Fibroblast of the aortic adventitia (primary cell): Measurements from ENCODE around the gene E2F6. TPM values are rescaled to one million over a fixed set of nuclear protein-coding genes. Genes with fewer than 3 reads are reported as not detected.

ENCODE experiments used
- DNase-seq: peaks from one replicate; pipeline ENCODE4 v3.0.0-alpha.2; 2010; ENCODE audit warnings: low read depth
- H3K4me3 ChIP-seq: 2 replicates; pipeline ENCODE4 v1.5.1; 2011; ENCODE audit warnings: low read depth, mild to moderate bottlenecking, control low read depth, low read length, moderate library complexity
- CTCF ChIP-seq: IDR thresholded peaks from 2 replicates; pipeline ENCODE4 v1.5.1; 2011; ENCODE audit warnings: mild to moderate bottlenecking, low read length, control low read depth, inconsistent platforms; ENCODE audit not compliant: insufficient read depth
- total RNA-seq: library from RNA; depleted of rRNA; stranded (reverse); fragments of >200 nt; gene quantifications from 2 replicates; pipeline ENCODE4 v1.2.3, GENCODE V29; 2012; ENCODE audit warnings: low replicate concordance

E2F6 gene
- total RNA-seq, 1 donor: 11.3 TPM

DNA sequence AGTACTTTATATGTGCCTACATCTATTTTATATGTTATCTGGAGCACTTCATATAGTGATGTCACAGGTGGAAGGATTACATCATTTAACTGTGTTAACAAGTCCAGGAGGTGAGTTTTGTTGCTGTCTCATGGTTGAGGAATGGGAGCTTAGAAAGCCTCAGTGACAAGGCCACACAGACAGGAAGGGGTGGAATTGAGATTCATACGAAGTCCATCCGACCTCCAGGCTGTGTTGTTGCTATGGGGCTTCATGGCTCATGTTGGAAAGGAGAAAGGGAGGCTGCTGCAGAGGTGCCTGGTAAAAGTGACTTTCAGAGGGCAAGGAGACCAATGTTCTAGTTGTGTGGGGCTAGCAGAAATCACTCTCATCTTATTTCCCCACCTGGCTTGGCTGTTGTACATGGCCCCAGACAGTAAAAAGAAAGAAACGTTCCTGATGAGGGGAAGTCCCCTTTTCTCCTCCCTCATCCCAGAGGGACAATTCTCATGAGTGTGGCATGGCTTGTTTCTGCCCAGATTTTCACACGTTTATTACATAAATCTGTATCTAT lies 36.9 kb upstream of the E2F6 start:
- no peak for DNase-seq
- TF ChIP-seq CTCF: no peak

DNA sequence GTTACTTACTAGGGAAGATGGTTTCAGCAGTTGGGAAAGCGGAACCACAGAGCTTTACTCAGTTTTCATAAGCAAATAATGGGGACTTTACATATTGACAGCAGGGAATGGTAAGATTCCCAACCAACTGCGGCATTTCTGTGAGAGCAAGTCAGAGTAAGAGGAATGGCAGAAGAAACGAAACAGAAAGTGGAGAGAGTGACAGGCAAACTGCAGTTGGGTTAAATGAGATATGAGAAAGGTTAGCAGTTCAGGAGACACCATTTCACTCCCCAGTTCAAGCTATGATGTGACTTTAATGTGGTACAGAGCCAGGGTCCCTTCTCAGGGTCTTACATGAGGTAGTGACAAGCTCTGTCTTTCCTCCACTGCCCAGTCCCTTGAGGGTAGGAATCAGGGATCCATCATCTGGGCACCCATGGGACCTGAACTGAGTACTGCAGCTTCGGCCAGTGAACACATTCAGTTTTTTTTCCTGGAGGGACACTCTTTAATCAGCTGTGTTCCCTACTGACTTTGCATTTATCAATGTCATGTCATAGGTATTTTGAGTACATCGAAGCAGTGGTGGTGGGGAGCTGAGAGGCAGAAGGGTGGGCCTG lies 34.8 kb upstream of the E2F6 start:
- no peak for DNase-seq
- H3K4me3 ChIP-seq: no peak overlapping the region
- TF ChIP-seq CTCF: no peak

More for the DNA sequence above, 36.9 kb upstream of the E2F6 start:
- H3K4me3 ChIP-seq: no peak overlapping the region

DNA sequence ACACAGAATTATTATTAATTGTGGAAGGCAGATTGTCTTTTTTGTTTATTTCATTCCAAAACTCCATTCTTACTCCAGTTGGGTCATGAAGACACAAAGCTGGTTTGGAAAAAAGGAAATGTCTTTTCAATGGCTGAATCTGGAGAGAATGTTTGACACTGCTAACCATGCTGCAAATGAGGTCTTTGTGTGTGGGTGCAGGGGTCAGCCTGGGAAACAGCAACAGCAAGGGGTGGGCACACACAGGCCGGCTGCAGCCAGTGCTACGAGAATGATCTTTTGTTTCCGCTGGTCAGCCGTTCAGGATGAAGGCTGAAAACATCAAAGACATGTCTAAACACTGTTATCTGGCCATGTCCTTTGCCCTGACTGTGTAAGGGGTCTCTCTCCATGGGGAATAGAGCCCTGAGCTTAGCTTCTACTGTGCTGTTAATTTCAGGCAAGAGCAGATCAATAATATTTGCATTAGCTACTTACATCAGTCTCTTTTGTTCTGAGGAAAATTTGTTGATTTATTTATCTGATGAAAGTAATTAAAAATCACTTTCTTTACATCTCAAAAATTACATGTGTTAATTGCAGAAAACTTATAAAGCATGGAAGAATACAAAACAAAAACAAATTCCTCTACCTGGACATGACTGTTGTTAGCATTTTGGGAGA lies 33.3 kb upstream of the E2F6 start:
- no peak for TF ChIP-seq CTCF
- H3K4me3 ChIP-seq: no peak overlapping the region
- DNase-seq: no peak

DNA sequence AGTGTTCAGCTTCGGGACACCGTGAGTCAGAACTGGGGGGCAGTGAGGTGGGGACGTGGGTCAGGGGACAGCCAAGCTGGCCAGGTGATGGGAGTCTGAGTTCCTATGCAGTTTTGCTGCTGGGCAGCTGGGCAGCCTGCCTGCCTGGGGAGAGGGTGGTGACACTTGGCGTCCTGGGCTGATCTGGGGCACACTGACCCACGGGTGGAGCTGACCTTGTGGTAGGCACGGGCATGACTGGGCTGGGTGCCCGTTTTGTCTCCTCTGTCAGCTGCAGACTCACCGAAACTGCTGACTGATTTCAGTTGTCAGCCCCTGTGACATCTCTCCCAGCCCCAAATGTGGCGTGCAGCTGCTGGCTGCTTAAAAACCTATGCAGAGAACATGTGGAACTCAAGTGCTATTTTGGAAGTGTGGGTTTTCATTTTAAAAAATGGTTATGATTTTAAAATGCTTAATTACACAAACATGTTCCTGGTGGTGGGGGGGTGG lies 32.6 kb upstream of the E2F6 start:
- DNase-seq: no peak
- H3K4me3 ChIP-seq: no peak overlapping the region
- no peak for TF ChIP-seq CTCF

- no peak overlapping the region for H3K4me3 ChIP-seq
- no peak for DNase-seq
- no peak for TF ChIP-seq CTCF
Observed at GRCh38 chr2:11495844-11496681, 30.1 kb upstream of the E2F6 start.

DNA sequence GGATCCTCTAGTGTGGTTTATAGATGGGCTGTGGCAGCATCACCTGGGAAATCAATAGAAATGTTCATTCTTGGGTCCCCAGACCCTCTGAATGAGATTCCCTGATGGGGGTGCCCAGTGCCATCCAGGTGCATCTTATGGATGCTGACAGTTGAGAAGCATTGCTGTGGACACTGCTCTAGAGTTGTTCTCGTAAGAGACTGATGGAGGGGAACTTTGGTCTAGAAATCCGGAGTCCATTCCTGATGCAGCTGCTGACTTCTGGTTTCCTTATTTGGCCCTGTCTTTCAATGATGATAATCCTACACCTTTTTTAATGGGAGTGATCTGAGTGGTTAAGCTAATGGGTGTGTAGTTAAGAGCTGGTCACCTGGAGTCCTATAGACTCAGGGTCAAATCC lies 28.3 kb upstream of the E2F6 start:
- DNase-seq: no peak
- no peak for TF ChIP-seq CTCF
- no peak overlapping the region for H3K4me3 ChIP-seq
